Mesothelial cell of epicardium (in vitro differentiated cells): ENCODE data around the gene ADPRHL1. TPM values are rescaled to one million over a fixed set of nuclear protein-coding genes. Genes with fewer than 3 reads are reported as not detected.

Source experiments
- DNase-seq, 2 experiments: peaks; one replicate each; pipeline ENCODE4 v3.0.0; 2021; ENCODE audit warnings: low spot score in 2 of 2; ENCODE audit not compliant: unreplicated experiment in 2 of 2
- H3K27ac Mint-ChIP-seq: 2 replicates; pipeline ENCODE4 v1.8.0; 2021; ENCODE audit warnings: mixed read lengths
- H3K27me3 Mint-ChIP-seq: 2 replicates; pipeline ENCODE4 v1.8.0; 2021; ENCODE audit warnings: low read depth, mixed read lengths
- H3K36me3 Mint-ChIP-seq: 2 replicates; pipeline ENCODE4 v1.8.0; 2021; ENCODE audit warnings: mixed read lengths
- H3K4me1 Mint-ChIP-seq: 2 replicates; pipeline ENCODE4 v1.8.0; 2021; ENCODE audit warnings: mixed read lengths
- H3K4me3 Mint-ChIP-seq: 2 replicates; pipeline ENCODE4 v1.8.0; 2021; ENCODE audit warnings: mild to moderate bottlenecking, moderate library complexity, mixed read lengths
- H3K9me3 Mint-ChIP-seq: 2 replicates; pipeline ENCODE4 v1.8.0; 2021; ENCODE audit warnings: mixed read lengths
- CTCF ChIP-seq: fragments of 200-600 bp; sonication (generic); IDR thresholded peaks from one replicate; pipeline ENCODE4 v1.5.0; 2021; ENCODE audit warnings: antibody characterized with exemption; ENCODE audit not compliant: unreplicated experiment
- total RNA-seq: library from RNA; stranded (reverse); gene quantifications from 3 replicates; pipeline ENCODE4 v1.2.1, GENCODE V29; 2021

The ADPRHL1 gene
- total RNA-seq, 1 donor from 2014 or later, result 4.2 TPM

GRCh38 chr13:113406321-113407102 lies 46.8 kb downstream of the ADPRHL1 start:
- DNase-seq, result peak in 1 of 2 experiments; percentile 32
- Mint-ChIP-seq H3K36me3 (no peaks in the 10 kb centered on the region), H3K27ac (no peak overlapping the region), H3K4me3 (no peak overlapping the region), H3K9me3 (no peaks in the 10 kb centered on the region), H3K27me3 (no peaks in the 10 kb centered on the region), H3K4me1 (no peaks in the 10 kb centered on the region)
- no peak for TF ChIP-seq CTCF

- no peaks in the 10 kb centered on the region for H3K9me3 Mint-ChIP-seq
- H3K4me1 Mint-ChIP-seq, result no peaks in the 10 kb centered on the region
- H3K36me3 Mint-ChIP-seq, result no peaks in the 10 kb centered on the region
- DNase-seq, result peak in 1 of 2 experiments; percentile 36
- H3K27me3 Mint-ChIP-seq, result no peaks in the 10 kb centered on the region
- no peak overlapping the region for H3K4me3 Mint-ChIP-seq
- no peak overlapping the region for H3K27ac Mint-ChIP-seq
- TF ChIP-seq CTCF, result no peak
These were observed 47.6 kb downstream of the ADPRHL1 start for GRCh38 chr13:113405481-113406300.

- Mint-ChIP-seq H3K27me3 (no peaks in the 10 kb centered on the region), H3K27ac (no peak overlapping the region), H3K9me3 (no peaks in the 10 kb centered on the region), H3K4me3 (no peak overlapping the region), H3K4me1 (no peaks in the 10 kb centered on the region), H3K36me3 (no peaks in the 10 kb centered on the region)
- TF ChIP-seq CTCF, result no peak
- peak in 1 of 2 experiments; percentile 36 for DNase-seq
These were observed 48.4 kb downstream of the ADPRHL1 start for GRCh38 chr13:113404723-113405471.

- Mint-ChIP-seq H3K27ac (no peak overlapping the region), H3K4me3 (no peak overlapping the region), H3K9me3 (no peaks in the 10 kb centered on the region), H3K4me1 (no peaks in the 10 kb centered on the region), H3K27me3 (no peaks in the 10 kb centered on the region), H3K36me3 (no peaks in the 10 kb centered on the region)
- no peak for TF ChIP-seq CTCF
- peak in 1 of 2 experiments; percentile 21 for DNase-seq
These were observed 48.9 kb downstream of the ADPRHL1 start for GRCh38 chr13:113404366-113404722.

GRCh38 chr13:113403255-113404104 lies 49.8 kb downstream of the ADPRHL1 start:
- no peak overlapping the region for H3K4me3 Mint-ChIP-seq
- H3K4me1 Mint-ChIP-seq, result no peaks in the 10 kb centered on the region

More at GRCh38 chr13:113403255-113404104, 49.8 kb downstream of the ADPRHL1 start:
- Mint-ChIP-seq H3K27me3 (no peaks in the 10 kb centered on the region), H3K9me3 (no peaks in the 10 kb centered on the region), H3K27ac (no peak overlapping the region), H3K36me3 (no peaks in the 10 kb centered on the region)
- DNase-seq, result peak in 1 of 2 experiments; percentile 36
- TF ChIP-seq CTCF, result no peak
